Suprapubic skin (tissue), 4 donors: ENCODE measurements around the gene SLCO3A1. TPM values are rescaled to one million over a fixed set of nuclear protein-coding genes. Genes with fewer than 3 reads are reported as not detected.

Source experiments
- DNase-seq, 2 donors: peaks; one replicate each; pipeline ENCODE4 v3.0.0-alpha.2; 2019; ENCODE audit warnings: low spot score in 2 of 2
- H3K27ac ChIP-seq: fragments of 200-600 bp; sonication (generic); one replicate; pipeline ENCODE4 v1.5.1; 2019
- H3K27me3 ChIP-seq: fragments of 200-600 bp; sonication (generic); one replicate; pipeline ENCODE4 v1.5.1; 2019
- H3K36me3 ChIP-seq: fragments of 200-600 bp; sonication (generic); one replicate; pipeline ENCODE4 v1.5.1; 2019
- H3K4me1 ChIP-seq: fragments of 200-600 bp; sonication (generic); one replicate; pipeline ENCODE4 v1.5.1; 2019
- H3K4me3 ChIP-seq: fragments of 200-600 bp; sonication (generic); one replicate; pipeline ENCODE4 v1.5.1; 2019; ENCODE audit warnings: mild to moderate bottlenecking
- H3K9me3 ChIP-seq: fragments of 200-600 bp; sonication (generic); one replicate; pipeline ENCODE4 v1.5.1; 2019
- EP300 ChIP-seq: sonication (generic); formaldehyde crosslinking; IDR thresholded peaks from one replicate; pipeline ENCODE4 v1.6.1; 2017; ENCODE audit warnings: antibody characterized with exemption
- POLR2A ChIP-seq, 2 donors: fragments of 450-650 bp; IDR thresholded peaks; one replicate each; pipeline ENCODE4 v1.6.1; 2017; ENCODE audit warnings: antibody characterized with exemption in 2 of 2, mild to moderate bottlenecking in 2 of 2, moderate library complexity in 2 of 2
- POLR2AphosphoS5 ChIP-seq, 3 donors: sonication (generic); formaldehyde crosslinking; IDR thresholded peaks; one replicate each; pipeline ENCODE4 v1.6.1; 2017; ENCODE audit warnings: antibody characterized with exemption in 3 of 3
- WGBS: methylation state at CpG from one replicate; pipeline ENCODE4 v1.1.5; 2018; 5-methylcytosine and 5-hydroxymethylcytosine counted together
- total RNA-seq, 4 donors: library from RNA; depleted of rRNA; stranded (reverse); fragments of >200 nt; gene quantifications; one replicate each; pipeline ENCODE4 v1.1.0, GENCODE V29; 2016
- TF ChIP-seq, protein P1 (sequence below), 2 donors: fragments of 200-600 bp in 1 of 2; fragments of 450-650 bp in 1 of 2; sonication (generic) in 1 of 2; IDR thresholded peaks; one replicate each; pipeline ENCODE4 v1.5.1; 2016 to 2019; ENCODE audit warnings: antibody characterized with exemption in 2 of 2, mild to moderate bottlenecking in 1 of 2, moderate library complexity in 1 of 2

Gene SLCO3A1
- total RNA-seq, 4 donors from 2014 or later, result 29.0 to 131 (median 44.6) TPM

DNA sequence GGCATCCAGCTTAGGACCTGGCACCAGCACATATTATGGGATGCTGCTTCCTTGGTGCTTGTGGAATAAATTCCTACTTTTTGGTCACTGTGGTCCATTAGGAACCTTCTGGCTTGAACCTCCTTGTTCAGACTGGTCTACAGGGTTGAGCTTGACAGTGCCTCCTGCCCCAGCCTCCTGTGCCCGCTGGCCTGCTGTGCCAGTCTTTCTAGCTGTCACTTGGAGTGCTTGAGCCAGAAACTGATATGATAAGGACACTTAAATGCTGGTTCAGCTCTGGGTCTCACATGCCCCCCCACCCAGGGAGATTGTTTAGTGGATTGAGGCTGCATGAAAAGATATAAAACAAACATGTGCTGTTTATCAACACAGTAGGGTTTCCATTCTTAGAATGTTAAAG is 147.8 kb downstream of the SLCO3A1 start:
- H3K4me3 ChIP-seq, result no peak overlapping the region
- whole genome bisulfite sequencing, result 85% methylated on average over 1 of the region's 1 CpG
- no peaks in the 10 kb centered on the region for H3K9me3 ChIP-seq
- H3K4me1 ChIP-seq, result no peaks in the 10 kb centered on the region
- TF ChIP-seq EP300, result no peak
- TF ChIP-seq, protein P1, sequence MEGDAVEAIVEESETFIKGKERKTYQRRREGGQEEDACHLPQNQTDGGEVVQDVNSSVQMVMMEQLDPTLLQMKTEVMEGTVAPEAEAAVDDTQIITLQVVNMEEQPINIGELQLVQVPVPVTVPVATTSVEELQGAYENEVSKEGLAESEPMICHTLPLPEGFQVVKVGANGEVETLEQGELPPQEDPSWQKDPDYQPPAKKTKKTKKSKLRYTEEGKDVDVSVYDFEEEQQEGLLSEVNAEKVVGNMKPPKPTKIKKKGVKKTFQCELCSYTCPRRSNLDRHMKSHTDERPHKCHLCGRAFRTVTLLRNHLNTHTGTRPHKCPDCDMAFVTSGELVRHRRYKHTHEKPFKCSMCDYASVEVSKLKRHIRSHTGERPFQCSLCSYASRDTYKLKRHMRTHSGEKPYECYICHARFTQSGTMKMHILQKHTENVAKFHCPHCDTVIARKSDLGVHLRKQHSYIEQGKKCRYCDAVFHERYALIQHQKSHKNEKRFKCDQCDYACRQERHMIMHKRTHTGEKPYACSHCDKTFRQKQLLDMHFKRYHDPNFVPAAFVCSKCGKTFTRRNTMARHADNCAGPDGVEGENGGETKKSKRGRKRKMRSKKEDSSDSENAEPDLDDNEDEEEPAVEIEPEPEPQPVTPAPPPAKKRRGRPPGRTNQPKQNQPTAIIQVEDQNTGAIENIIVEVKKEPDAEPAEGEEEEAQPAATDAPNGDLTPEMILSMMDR (IDR thresholded peaks at IDR 0.05), result no peak
- TF ChIP-seq POLR2AphosphoS5 (IDR thresholded peaks at IDR 0.05), result no peak
- TF ChIP-seq POLR2A (IDR thresholded peaks at IDR 0.05), result no peak
- H3K27me3 ChIP-seq, result no peaks in the 10 kb centered on the region
- no peaks in the 10 kb centered on the region for H3K36me3 ChIP-seq
- DNase-seq, result no peak
- H3K27ac ChIP-seq, result no peak overlapping the region

GRCh38 chr15:92002666-92003065 is 149.2 kb downstream of the SLCO3A1 start:
- Histone ChIP-seq H3K36me3 (no peaks in the 10 kb centered on the region), H3K9me3 (no peaks in the 10 kb centered on the region), H3K27me3 (no peaks in the 10 kb centered on the region), H3K4me3 (no peak overlapping the region), H3K4me1 (no peaks in the 10 kb centered on the region), H3K27ac (no peak overlapping the region)
- no peak for DNase-seq
- TF ChIP-seq POLR2A (IDR thresholded peaks at IDR 0.05), result no peak
- TF ChIP-seq EP300, result no peak
- TF ChIP-seq, protein P1 (IDR thresholded peaks at IDR 0.05), result no peak
- no peak for TF ChIP-seq POLR2AphosphoS5 (IDR thresholded peaks at IDR 0.05)
- WGBS, result 85% methylated on average over 4 of the region's 4 CpGs

- H3K36me3 ChIP-seq, result no peaks in the 10 kb centered on the region
- no peak overlapping the region for H3K4me3 ChIP-seq
- H3K27me3 ChIP-seq, result no peaks in the 10 kb centered on the region
- H3K4me1 ChIP-seq, result no peaks in the 10 kb centered on the region
- DNase-seq, result no peak
- WGBS, result 98% methylated on average over 8 of the region's 9 CpGs
- H3K9me3 ChIP-seq, result no peaks in the 10 kb centered on the region
- no peak overlapping the region for H3K27ac ChIP-seq
- no peak for TF ChIP-seq POLR2A (IDR thresholded peaks at IDR 0.05)
- no peak for TF ChIP-seq POLR2AphosphoS5 (IDR thresholded peaks at IDR 0.05)
- TF ChIP-seq, protein P1 (IDR thresholded peaks at IDR 0.05), result no peak
- no peak for TF ChIP-seq EP300
These were observed 150.1 kb downstream of the SLCO3A1 start for GRCh38 chr15:92003515-92004067.

- H3K27me3 ChIP-seq, result no peaks in the 10 kb centered on the region
- TF ChIP-seq EP300 (no peak), POLR2AphosphoS5 (IDR thresholded peaks at IDR 0.05) (no peak), POLR2A (IDR thresholded peaks at IDR 0.05) (no peak)
- TF ChIP-seq, protein P1 (IDR thresholded peaks at IDR 0.05), result no peak
- H3K4me3 ChIP-seq, result no peak overlapping the region
- no peak overlapping the region for H3K27ac ChIP-seq
- H3K36me3 ChIP-seq, result no peaks in the 10 kb centered on the region
- no peaks in the 10 kb centered on the region for H3K9me3 ChIP-seq
- DNase-seq, result no peak
- 82% methylated on average over 6 of the region's 6 CpGs for WGBS
- H3K4me1 ChIP-seq, result no peaks in the 10 kb centered on the region
These were observed 151.6 kb downstream of the SLCO3A1 start for GRCh38 chr15:92005154-92005553.

- Histone ChIP-seq H3K4me3 (no peak overlapping the region), H3K4me1 (peaks cover 1% of the 10 kb centered on the region), H3K36me3 (no peaks in the 10 kb centered on the region), H3K27me3 (no peaks in the 10 kb centered on the region), H3K9me3 (no peaks in the 10 kb centered on the region), H3K27ac (no peak overlapping the region)
- TF ChIP-seq, protein P1 (IDR thresholded peaks at IDR 0.05), result no peak
- TF ChIP-seq POLR2A (IDR thresholded peaks at IDR 0.05) (no peak), POLR2AphosphoS5 (IDR thresholded peaks at IDR 0.05) (no peak)
- no peak for DNase-seq
- 78% methylated on average over 7 of the region's 7 CpGs for WGBS
These were observed 152.9 kb downstream of the SLCO3A1 start for GRCh38 chr15:92006186-92007028.
